ENCODE measurements around the gene PTX3.

GRCh38 chr3:157441102-157441624 lies 4.5 kb downstream of the PTX3 start:
- TF ChIP-seq POLR2A (IDR thresholded peaks at IDR 0.05; ENCODE audit: low read length) (no peak), GATA1 (IDR thresholded peaks at IDR 0.05; ENCODE audit: low read depth, low read length) (no peak)
